Epithelial cell of proximal tubule (primary cell): Measurements from ENCODE around the gene FTL. TPM values are rescaled to one million over a fixed set of nuclear protein-coding genes. Genes with fewer than 3 reads are reported as not detected.

Experiments used
- DNase-seq: peaks from one replicate; pipeline ENCODE4 v3.0.0-alpha.2; 2011; ENCODE audit warnings: low read depth
- H3K4me3 ChIP-seq: 2 replicates; pipeline ENCODE4 v1.5.1; 2011; ENCODE audit warnings: low read depth, mild to moderate bottlenecking, low read length
- total RNA-seq: library from RNA; depleted of rRNA; stranded (reverse); fragments of >200 nt; gene quantifications from 2 replicates; pipeline ENCODE4 v1.2.3, GENCODE V29; 2015
- TF ChIP-seq, protein P1 (sequence below): conservative IDR thresholded peaks from 2 replicates; pipeline ENCODE4 v1.5.1; 2012; ENCODE audit warnings: low read depth, mild to moderate bottlenecking, low read length

The FTL gene
- total RNA-seq, 1 donor from 2014 or later = 2,420 TPM

- TF ChIP-seq, protein P1, sequence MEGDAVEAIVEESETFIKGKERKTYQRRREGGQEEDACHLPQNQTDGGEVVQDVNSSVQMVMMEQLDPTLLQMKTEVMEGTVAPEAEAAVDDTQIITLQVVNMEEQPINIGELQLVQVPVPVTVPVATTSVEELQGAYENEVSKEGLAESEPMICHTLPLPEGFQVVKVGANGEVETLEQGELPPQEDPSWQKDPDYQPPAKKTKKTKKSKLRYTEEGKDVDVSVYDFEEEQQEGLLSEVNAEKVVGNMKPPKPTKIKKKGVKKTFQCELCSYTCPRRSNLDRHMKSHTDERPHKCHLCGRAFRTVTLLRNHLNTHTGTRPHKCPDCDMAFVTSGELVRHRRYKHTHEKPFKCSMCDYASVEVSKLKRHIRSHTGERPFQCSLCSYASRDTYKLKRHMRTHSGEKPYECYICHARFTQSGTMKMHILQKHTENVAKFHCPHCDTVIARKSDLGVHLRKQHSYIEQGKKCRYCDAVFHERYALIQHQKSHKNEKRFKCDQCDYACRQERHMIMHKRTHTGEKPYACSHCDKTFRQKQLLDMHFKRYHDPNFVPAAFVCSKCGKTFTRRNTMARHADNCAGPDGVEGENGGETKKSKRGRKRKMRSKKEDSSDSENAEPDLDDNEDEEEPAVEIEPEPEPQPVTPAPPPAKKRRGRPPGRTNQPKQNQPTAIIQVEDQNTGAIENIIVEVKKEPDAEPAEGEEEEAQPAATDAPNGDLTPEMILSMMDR = peak; percentile 92
- no peak overlapping the region for H3K4me3 ChIP-seq
- DNase-seq = no peak
Measured at GRCh38 chr19:48970923-48971395, 5.8 kb downstream of the FTL start.

DNA sequence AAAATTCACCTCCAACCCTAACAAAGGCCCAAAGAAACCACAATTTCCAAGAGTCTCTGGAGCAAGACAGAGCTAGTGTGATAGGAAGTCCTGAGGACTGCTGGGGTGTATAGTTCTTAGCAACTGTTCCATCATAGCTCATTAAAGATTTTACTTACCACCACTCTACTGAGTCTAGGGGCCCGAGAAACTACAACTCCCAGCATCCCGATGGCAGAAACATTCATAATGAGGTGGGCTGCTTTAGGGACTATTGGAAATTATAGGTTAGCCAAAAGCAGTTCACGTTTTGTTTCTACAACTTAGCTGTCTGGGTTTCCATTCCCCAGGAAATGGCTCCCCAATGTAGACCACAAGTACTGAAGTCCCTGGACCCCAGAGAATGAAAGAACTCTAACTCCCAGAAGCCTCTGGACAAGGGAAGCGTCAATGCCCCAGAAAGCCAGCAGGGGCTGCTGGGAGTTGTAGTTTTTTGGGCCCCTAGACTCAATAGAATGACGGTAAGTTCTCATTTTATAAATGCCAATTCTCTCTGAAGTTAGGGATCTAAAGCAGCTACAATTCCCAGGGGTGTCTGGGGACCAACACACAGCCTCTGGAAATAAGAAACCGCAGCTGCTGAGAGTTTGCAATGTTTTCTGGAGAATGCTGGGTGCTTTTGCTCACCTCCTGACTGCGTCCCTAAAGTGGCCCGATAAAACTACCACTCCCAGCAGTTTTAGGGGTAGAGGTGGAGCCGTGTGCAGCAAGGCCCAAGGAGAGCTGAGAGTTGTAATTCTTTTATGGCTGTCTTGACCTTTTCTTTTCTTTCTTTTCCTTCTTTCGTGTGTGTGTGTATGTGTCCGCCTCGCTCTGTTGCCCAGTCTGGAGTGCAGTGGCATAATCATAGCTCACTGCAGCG lies 11.1 kb downstream of the FTL start:
- TF ChIP-seq, protein P1 = no peak
- no peak for DNase-seq
- no peak overlapping the region for H3K4me3 ChIP-seq

- TF ChIP-seq, protein P1 = no peak
- DNase-seq = no peak
- no peak overlapping the region for H3K4me3 ChIP-seq
Measured at GRCh38 chr19:48977061-48977460, 12.0 kb downstream of the FTL start.

DNA sequence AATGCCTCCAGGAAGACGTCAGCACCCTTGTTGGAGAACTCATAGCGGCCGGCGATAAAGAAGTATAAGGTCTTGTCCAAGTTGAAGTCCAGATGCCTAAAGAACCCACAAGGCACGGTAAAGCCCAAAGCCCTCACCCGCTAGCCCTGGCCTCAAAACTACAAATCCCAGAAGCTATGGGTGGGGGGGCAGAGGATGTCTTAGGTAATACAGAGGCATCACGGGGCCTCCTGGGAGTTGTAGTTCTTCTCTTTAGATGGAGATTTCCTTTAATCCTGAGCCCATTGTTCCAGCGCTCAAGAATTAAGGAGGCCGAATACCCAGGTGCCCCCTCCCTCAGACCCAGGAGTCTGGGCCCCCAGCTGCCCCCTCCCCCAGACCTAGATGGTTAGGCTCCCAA lies 17.2 kb downstream of the FTL start:
- TF ChIP-seq, protein P1 = no peak
- H3K4me3 ChIP-seq = no peak overlapping the region
- DNase-seq = no peak

- TF ChIP-seq, protein P1 = no peak
- H3K4me3 ChIP-seq = no peak overlapping the region
- DNase-seq = no peak
Measured at GRCh38 chr19:48985711-48986110, 20.6 kb downstream of the FTL start.

- TF ChIP-seq, protein P1 = no peak
- no peak for DNase-seq
- no peak overlapping the region for H3K4me3 ChIP-seq
Measured at GRCh38 chr19:48986211-48986610, 21.1 kb downstream of the FTL start.

- TF ChIP-seq, protein P1 = no peak
- no peak overlapping the region for H3K4me3 ChIP-seq
- no peak for DNase-seq
Measured at GRCh38 chr19:48987323-48987722, 22.2 kb downstream of the FTL start.
